Measurements from ENCODE around the gene ZKSCAN3.

DNA sequence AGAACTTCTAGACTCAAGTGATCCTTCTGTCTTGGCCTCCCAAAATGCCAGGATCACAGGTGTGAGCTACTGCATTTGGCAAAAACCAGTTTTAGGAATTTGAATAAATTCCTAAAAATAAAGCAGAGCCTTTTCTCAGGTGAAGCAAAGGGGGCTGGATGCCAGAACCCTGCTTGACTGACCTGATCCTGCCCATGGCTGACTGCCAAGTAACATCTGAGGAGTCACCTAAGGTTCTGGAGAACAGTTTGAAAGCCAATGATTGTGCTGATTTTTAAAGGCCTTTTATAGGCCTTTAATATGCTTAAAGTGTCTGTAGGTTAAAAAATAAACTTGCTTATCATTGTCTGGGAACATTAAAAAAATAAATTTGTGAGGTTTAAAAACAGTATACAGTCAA is 63.9 kb downstream of the ZKSCAN3 start:
- TF ChIP-seq BHLHE40 (IDR thresholded peaks at IDR 0.05; ENCODE audit: borderline replicate concordance): no peak
- no peak for TF ChIP-seq L3MBTL2 (conservative IDR thresholded peaks at IDR 0.05)
- TF ChIP-seq ELF4 (IDR thresholded peaks at IDR 0.05): no peak
- TF ChIP-seq NFRKB (IDR thresholded peaks at IDR 0.05): no peak

Measured in HEK293T (cell line).